Diencephalon (tissue), 1 donor: Measurements from ENCODE around the gene SGIP1. TPM values are rescaled to one million over a fixed set of nuclear protein-coding genes. Genes with fewer than 3 reads are reported as not detected.

Experiments
- small RNA-seq: library from RNA; depleted of rRNA; stranded (forward); fragments of <200 nt; gene quantifications from one replicate; pipeline ENCODE3, GENCODE V24; 2014
- total RNA-seq: library from RNA; depleted of rRNA; stranded (reverse); fragments of >200 nt; gene quantifications from one replicate; pipeline ENCODE4 v1.2.3, GENCODE V29; 2014

Gene SGIP1
- 79.6 TPM for total RNA-seq

GRCh38 chr1:66533804-66534740 is at the start of gene SGIP1:
SGIP1 (plus strand) TSS chr1:66534153; CDS start chr1:66534359, 206 bp downstream.

DNA sequence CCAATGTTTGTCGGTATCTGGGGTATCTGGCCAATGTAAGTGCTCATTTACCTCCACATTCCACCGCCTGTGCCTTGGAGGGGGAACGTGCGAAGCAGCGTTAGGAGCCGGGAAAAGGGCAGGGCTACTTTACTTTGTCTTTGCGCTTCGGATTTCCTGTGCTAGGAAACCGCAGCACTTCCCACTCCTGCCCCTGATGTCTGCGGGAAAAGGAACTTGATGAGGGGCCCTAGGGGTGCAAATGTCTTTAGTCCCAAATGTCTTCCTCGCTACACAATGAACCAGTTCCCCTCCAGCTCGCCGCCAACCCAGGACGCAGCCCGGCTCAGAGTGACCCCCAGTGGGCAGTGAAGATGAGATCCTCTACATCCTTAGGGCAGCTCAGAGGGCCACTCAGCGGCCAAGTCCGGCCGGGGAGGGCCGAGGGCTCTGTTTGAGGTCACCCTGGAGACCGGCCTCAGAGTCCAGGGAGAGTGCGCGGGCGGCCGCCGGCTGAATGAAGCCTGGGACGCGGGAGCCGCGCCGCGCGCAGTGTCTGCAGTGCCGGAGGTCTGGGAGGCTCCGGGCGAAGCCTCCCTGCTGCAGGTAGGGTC is 218.1 kb downstream of the SGIP1 start, which contains the start of gene DYNLT5:
DYNLT5 (plus strand) TSS at position 460 of the 593 bp plus-strand sequence. CDS start 2,200 bp downstream, outside the sequence.

Small RNAs within 50 kb of the gene (small RNA-seq; reads per million reads assigned to genes)
- gene MIR3117 = 3.5 reads per million, percentile 90 among the genes with 10 or more reads in this experiment

Other genes starting within 250 kb of the SGIP1 start
- 26.1 TPM for gene DYNLT5, start 218.3 kb downstream of the SGIP1 start, total RNA-seq